Measurements from ENCODE around the gene ANKUB1. TPM values are rescaled to one million over a fixed set of nuclear protein-coding genes. Genes with fewer than 3 reads are reported as not detected.

ANKUB1 gene
- total and polyA plus RNA-seq, 4 donors, result 0.19 TPM; not detected in 3

GRCh38 chr3:149833241-149833640, 40.9 kb upstream of the ANKUB1 start:
- DNase-seq (ENCODE audit: low spot score), result no peak
- Histone ChIP-seq H3K4me3 (ENCODE audit: low read depth in 1 of 3, low read length in 3 of 3) (no peak overlapping the region), H3K27ac (ENCODE audit: low read depth in 1 of 2, low read length in 2 of 2) (no peak overlapping the region), H3K27me3 (ENCODE audit: control insufficient read depth in 4 of 4, insufficient read depth in 4 of 4, low read length in 3 of 4) (no peaks in the 10 kb centered on the region), H3K9me3 (ENCODE audit: control insufficient read depth in 4 of 4, low read length in 3 of 4) (peaks cover 4 to 7% (median 5%) of the 10 kb centered on the region in 4 donors), H3K36me3 (ENCODE audit: control insufficient read depth in 4 of 4, insufficient read depth in 3 of 4, low read depth in 1 of 4, low read length in 3 of 4) (peaks cover 0 to 2% (median 0%) of the 10 kb centered on the region in 4 donors), H3K4me1 (ENCODE audit: control insufficient read depth in 4 of 4, insufficient read depth in 4 of 4, low read length in 3 of 4) (peaks cover 0 to 4% (median under 1%) of the 10 kb centered on the region in 4 donors), H3K9ac (ENCODE audit: low read depth in 1 of 2, low read length in 2 of 2) (no peak overlapping the region)
- 95% methylated on average over 2 of the region's 2 CpGs for WGBS
- TF ChIP-seq EGR1 (IDR thresholded peaks at IDR 0.05; ENCODE audit: low read depth in 2 of 2) (no peak), FOXA2 (IDR thresholded peaks at IDR 0.05) (no peak), REST (IDR thresholded peaks at IDR 0.05) (no peak), RXRA (IDR thresholded peaks at IDR 0.05) (no peak), ATF3 (IDR thresholded peaks at IDR 0.05) (no peak), GABPA (IDR thresholded peaks at IDR 0.05 in 1 of 2, conservative IDR thresholded peaks at IDR 0.05 in 1 of 2) (no peak), ZBTB33 (IDR thresholded peaks at IDR 0.05) (no peak)

- Histone ChIP-seq H3K27me3 (ENCODE audit: control insufficient read depth in 4 of 4, insufficient read depth in 4 of 4, low read length in 3 of 4) (no peaks in the 10 kb centered on the region), H3K4me3 (ENCODE audit: low read depth in 1 of 3, low read length in 3 of 3) (no peak overlapping the region), H3K27ac (ENCODE audit: low read depth in 1 of 2, low read length in 2 of 2) (no peak overlapping the region), H3K9me3 (ENCODE audit: control insufficient read depth in 4 of 4, low read length in 3 of 4) (peaks cover 4 to 7% (median 5%) of the 10 kb centered on the region in 4 donors), H3K9ac (ENCODE audit: low read depth in 1 of 2, low read length in 2 of 2) (no peak overlapping the region), H3K4me1 (ENCODE audit: control insufficient read depth in 4 of 4, insufficient read depth in 4 of 4, low read length in 3 of 4) (peaks cover 0 to 4% (median under 1%) of the 10 kb centered on the region in 4 donors), H3K36me3 (ENCODE audit: control insufficient read depth in 4 of 4, insufficient read depth in 3 of 4, low read depth in 1 of 4, low read length in 3 of 4) (peaks cover 0 to 2% (median 0%) of the 10 kb centered on the region in 4 donors)
- 98% methylated on average over 1 of the region's 1 CpG for WGBS
- DNase-seq (ENCODE audit: low spot score), result no peak
- TF ChIP-seq YY1 (IDR thresholded peaks at IDR 0.05) (no peak), NR2F2 (IDR thresholded peaks at IDR 0.05) (no peak), CTCF (IDR thresholded peaks at IDR 0.05; ENCODE audit: low read depth, low read length, missing input control) (no peak), SP1 (IDR thresholded peaks at IDR 0.05) (no peak)
These were observed 39.7 kb upstream of the ANKUB1 start for GRCh38 chr3:149832086-149832485.

All from liver (tissue), 9 donors.